Stimulated activated CD4-positive, alpha-beta T cell treated with anti-CD3 and anti-CD28 coated beads, Interleukin-1b, Interleukin-23, amount 100 ng/mL, for 1 hour (primary cell): Measurements from ENCODE around the gene GDF10.

Experiments
- DNase-seq, 2 donors: peaks; one replicate each; pipeline ENCODE4 v3.0.0-alpha.2; 2020; ENCODE audit warnings: low read depth in 2 of 2

The GDF10 gene

DNA sequence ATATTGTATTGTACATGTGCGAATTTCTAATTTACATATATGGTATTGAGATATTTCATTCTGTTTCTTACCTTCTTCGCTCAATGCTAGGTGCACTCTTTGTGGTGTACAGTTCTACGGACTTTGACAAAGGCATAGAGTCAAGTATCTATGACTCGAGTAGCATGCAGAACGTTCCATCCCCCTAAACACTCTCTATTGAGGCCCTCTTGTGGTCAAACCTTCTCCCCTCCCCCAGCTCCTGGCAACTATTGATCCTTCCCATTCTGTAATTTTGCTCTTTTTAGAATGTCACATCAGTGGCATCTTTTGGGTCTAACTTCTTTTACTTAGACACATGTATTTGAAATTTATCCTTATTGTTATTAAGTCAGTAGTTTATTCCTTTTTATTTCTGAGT, 30.7 kb upstream of the GDF10 start:
- DNase-seq, result no peak

GRCh38 chr10:47276071-47276470, 23.9 kb upstream of the GDF10 start:
- no peak for DNase-seq

DNA sequence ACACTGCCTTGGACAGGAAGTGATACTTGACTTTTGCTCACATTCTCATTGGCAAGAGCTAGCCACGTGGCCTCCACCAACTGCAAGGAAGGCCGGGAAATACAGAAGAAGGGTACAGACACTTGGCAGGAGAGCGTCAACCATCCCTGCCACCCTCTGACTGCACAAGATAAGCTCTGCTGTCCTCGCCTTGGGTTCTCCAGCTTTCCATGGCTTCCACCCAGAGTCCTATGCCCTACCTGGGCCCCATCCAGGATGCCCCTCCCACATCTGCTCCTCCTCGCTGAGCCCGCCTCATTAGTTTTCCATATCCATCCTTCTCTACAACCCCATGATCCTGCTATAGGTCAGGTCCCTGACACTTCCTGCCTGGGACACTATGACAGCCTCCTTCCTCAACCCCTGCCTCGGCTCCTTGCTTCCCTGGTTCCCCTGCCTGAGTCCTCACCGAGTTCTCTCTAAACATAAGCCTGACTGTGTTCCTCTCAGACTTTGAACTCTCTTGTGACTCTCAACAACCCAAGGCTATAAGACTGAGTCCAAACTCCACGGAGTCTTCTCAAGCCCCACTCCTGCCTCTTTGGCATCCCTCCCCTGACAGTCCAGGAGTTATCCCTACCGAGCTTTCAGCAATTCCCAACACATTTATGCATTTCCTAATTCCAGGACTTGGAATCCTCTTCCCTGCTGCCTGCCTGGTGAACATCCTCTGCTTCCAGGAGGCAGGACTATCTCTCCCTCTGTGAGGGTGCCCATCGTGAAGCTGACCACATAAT, 23.2 kb upstream of the GDF10 start:
- no peak for DNase-seq

- peak in 1 of 2 donors; percentile 14 for DNase-seq
Measured at GRCh38 chr10:47277352-47278151, 22.4 kb upstream of the GDF10 start.

GRCh38 chr10:47278152-47278473, 21.9 kb upstream of the GDF10 start:
- no peak for DNase-seq

GRCh38 chr10:47278720-47279119, 21.3 kb upstream of the GDF10 start:
- no peak for DNase-seq

GRCh38 chr10:47279276-47279675, 20.7 kb upstream of the GDF10 start:
- no peak for DNase-seq

DNA sequence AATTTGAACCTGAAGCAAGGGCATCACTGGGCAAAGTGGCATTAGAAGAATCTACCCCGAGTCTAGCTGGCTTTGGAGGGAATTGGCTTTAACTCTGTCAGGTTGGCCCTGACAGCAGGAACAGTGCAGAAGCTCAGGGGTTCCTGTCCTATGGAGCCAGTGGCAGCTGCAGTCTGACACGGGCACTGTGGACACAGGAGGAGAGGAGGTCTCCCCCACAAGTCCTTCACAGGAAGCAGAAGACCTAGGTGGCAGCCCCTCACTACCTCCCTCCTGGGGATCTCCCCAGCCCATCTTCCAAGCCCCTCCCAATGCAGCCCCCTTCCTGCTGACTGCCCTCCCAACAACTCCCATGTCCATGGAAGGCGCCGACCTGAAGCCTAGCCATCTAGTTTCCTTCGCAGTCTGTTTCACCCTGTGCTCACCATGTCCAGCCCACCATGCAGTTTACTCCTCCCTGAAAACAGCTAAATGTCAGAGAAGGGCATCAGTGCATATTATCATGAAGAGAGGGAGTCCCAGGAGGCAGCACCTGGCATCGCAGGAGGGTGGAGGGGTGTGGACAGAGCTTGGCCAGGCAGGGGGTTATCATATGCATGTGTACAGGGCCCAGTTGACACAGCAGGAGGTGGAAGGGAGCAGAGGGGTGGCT, 17.9 kb upstream of the GDF10 start:
- DNase-seq, result no peak

GRCh38 chr10:47282657-47283018, 17.4 kb upstream of the GDF10 start:
- DNase-seq, result no peak

- no peak for DNase-seq
Measured at GRCh38 chr10:47283101-47283630, 16.8 kb upstream of the GDF10 start.

GRCh38 chr10:47283848-47284247, 16.1 kb upstream of the GDF10 start:
- DNase-seq, result no peak

DNA sequence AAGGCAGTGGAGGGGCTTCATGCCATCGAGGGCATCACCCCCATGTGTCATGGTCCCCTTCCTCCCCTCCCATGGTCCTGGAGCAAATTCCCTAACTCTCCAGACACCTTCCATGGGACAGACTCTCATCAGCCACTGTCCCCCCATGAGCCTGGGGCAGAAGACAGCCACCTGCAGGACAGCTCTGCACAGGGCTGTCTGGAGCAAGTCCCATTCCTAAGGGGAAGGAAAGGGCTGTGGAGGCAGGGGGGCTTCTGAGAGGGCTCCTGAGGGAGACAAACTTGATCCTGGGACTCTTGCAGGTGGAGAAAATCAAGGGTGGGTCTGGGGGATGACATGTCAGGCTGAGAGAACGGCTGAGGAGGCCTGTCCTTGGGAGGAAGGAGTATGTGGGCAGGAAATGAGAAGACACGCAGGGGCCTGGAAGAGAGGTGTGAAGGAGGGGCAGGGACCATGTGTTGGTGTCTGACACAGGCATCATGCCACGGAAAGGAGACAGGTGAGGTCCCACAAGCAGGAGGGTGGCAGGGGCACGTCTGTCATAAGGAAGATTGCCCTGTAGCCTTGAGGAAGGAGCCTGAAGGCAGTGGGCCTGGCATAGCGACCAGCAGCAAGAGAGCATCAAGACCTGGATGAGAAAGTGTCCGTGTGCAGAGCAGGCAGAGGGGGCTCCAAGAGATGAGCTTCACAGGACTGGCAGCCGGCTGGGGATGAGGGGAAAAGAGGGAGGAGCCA, 14.4 kb upstream of the GDF10 start:
- DNase-seq, result no peak

- DNase-seq, result no peak
Measured at GRCh38 chr10:47286116-47286505, 13.9 kb upstream of the GDF10 start.

- no peak for DNase-seq
Measured at GRCh38 chr10:47286591-47287315, 13.2 kb upstream of the GDF10 start.

- no peak for DNase-seq
Measured at GRCh38 chr10:47287365-47287802, 12.6 kb upstream of the GDF10 start.

- DNase-seq, result no peak
Measured at GRCh38 chr10:47287805-47288204, 12.2 kb upstream of the GDF10 start.

GRCh38 chr10:47288236-47288635, 11.8 kb upstream of the GDF10 start:
- no peak for DNase-seq

DNA sequence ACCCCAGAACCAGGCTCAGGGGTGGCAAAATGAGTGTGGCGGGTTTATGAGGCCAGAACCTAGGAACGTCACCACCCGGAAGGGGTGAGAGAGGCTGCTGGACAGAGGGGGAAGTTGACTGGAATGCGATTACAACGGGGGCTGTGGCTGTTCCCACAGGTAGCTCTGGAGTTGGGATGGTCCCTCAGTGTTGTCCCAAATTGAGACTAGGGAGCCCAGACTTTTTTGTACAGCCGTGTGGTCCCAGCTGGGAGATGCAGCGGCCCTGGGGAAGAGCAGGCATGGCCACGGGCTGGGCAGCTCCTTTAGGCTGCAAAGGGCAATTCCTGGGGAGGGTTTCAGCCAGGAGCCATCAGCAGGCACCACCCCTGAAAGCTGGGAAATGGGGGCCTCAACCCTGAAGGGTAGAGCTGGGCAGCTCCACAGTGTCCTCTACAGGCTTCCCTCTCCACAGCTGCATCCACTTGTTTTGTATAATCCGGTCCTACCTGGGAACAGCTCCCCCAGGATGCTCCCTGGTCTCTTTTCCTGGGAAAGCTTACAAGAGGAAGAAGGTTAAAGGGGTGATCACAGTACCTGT, 11.0 kb upstream of the GDF10 start:
- no peak for DNase-seq

GRCh38 chr10:47289921-47290320, 10.1 kb upstream of the GDF10 start:
- DNase-seq, result no peak

DNA sequence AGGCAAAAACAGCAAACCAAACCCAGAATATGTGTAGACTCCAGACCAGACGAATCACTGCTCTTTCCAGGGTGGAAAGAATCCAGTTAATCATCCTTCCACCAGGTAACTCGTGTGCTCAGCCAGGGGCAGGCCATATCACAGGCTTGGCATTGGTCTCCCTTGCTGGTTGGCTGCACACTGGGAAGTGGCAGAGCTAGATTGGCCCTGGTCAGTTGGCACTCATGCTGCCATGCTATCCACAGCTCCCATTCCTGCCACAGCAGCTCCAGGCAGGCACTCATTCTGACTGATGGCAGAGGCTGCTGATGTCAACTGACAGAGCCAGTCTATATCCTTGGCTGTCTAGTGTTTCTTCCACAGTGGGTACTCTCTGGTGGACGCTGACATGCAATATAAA, 9.7 kb upstream of the GDF10 start:
- no peak for DNase-seq

GRCh38 chr10:47291682-47292081, 8.3 kb upstream of the GDF10 start:
- DNase-seq, result no peak
